Activated naive CD8-positive, alpha-beta T cell treated with anti-CD3 and anti-CD28 coated beads, Interleukin-2, amount 50 U/mL, for 24 hours (primary cell): Measurements from ENCODE around the gene MLANA.

Experiments used
- ATAC-seq: fragments of 150-1000 bp; cut with Tn5 transposase; one replicate; pipeline ENCODE4 v1.10.0; 2021
- DNase-seq: peaks from one replicate; pipeline ENCODE4 v3.0.0; 2021
- H3K27ac Mint-ChIP-seq: one replicate; pipeline ENCODE4 v1.8.0; 2021; ENCODE audit warnings: mild to moderate bottlenecking, mixed read lengths
- H3K27me3 Mint-ChIP-seq: one replicate; pipeline ENCODE4 v1.8.0; 2021; ENCODE audit warnings: mixed read lengths
- H3K36me3 Mint-ChIP-seq: one replicate; pipeline ENCODE4 v1.8.0; 2021; ENCODE audit warnings: low read depth, mixed read lengths
- H3K4me1 Mint-ChIP-seq: one replicate; pipeline ENCODE4 v1.8.0; 2021; ENCODE audit warnings: mixed read lengths
- H3K4me3 Mint-ChIP-seq: one replicate; pipeline ENCODE4 v1.8.0; 2021; ENCODE audit warnings: mild to moderate bottlenecking, moderate library complexity, mixed read lengths
- H3K9me3 Mint-ChIP-seq: one replicate; pipeline ENCODE4 v1.8.0; 2021; ENCODE audit warnings: mixed read lengths

Gene MLANA

DNA sequence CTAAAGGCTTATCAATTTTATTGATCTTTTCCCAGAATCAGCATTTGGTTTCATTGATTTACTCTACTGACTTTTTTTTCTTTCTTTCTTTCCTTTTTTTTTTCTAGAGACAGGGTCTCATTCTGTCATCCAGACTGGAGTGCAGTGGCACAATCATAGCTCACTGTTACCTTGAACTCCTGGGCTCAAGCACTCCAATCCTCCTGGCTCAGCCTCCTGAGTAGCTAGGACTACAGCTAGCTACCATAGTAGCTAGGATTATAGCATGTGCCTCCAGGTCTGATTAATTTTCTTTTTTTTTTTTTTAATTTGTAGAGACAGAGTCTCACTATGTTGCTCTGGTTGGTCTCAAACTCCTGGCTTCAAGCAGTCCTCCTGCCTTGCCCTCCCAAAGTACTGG lies 11.7 kb downstream of the MLANA start:
- Mint-ChIP-seq H3K27ac (no peak overlapping the region), H3K4me3 (no peak overlapping the region), H3K4me1 (peaks cover 5% of the 10 kb centered on the region), H3K27me3 (no peaks in the 10 kb centered on the region), H3K36me3 (no peaks in the 10 kb centered on the region), H3K9me3 (no peaks in the 10 kb centered on the region)
- ATAC-seq (no peak), DNase-seq (no peak)

DNA sequence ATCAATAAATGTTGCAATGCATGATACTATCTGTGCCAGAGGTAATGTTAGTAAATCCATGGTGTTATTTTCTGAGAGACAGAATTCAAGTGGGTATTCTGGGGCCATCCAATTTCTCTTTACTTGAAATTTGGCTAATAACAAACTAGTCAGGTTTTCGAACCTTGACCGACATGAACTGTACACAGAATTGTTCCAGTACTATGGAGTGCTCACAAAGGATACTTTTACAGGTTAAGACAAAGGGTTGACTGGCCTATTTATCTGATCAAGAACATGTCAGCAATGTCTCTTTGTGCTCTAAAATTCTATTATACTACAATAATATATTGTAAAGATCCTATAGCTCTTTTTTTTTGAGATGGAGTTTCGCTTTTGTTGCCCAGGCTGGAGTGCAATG lies 18.2 kb downstream of the MLANA start:
- H3K36me3 Mint-ChIP-seq, result no peaks in the 10 kb centered on the region
- no peaks in the 10 kb centered on the region for H3K27me3 Mint-ChIP-seq
- no peak overlapping the region for H3K27ac Mint-ChIP-seq
- H3K4me1 Mint-ChIP-seq, result peaks cover 18% of the 10 kb centered on the region
- H3K4me3 Mint-ChIP-seq, result no peak overlapping the region
- no peak for ATAC-seq
- no peaks in the 10 kb centered on the region for H3K9me3 Mint-ChIP-seq
- DNase-seq, result no peak

DNA sequence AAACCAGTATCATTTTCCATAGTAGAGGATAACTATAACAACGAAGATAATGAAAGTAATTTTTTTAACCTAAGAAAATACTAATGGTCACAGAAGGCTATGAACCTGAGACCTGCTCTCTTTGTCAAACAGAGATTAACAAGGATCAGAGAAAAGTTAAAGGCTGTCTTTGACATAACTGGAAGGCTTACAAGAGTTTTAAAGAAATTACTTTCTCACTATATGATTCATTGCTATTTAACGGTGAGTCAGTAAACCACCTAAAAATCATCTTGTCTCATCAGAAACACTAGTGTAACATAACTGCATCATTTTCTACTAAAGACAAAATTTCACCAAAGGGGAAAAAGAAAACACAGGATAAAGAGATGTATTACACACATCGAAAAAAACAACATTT lies 19.3 kb downstream of the MLANA start:
- Mint-ChIP-seq H3K36me3 (no peaks in the 10 kb centered on the region), H3K9me3 (no peaks in the 10 kb centered on the region), H3K27me3 (no peaks in the 10 kb centered on the region), H3K4me3 (no peak overlapping the region), H3K27ac (peak overlapping the region; percentile 81), H3K4me1 (peaks cover 18% of the 10 kb centered on the region)
- DNase-seq (no peak), ATAC-seq (peak; percentile 83)

DNA sequence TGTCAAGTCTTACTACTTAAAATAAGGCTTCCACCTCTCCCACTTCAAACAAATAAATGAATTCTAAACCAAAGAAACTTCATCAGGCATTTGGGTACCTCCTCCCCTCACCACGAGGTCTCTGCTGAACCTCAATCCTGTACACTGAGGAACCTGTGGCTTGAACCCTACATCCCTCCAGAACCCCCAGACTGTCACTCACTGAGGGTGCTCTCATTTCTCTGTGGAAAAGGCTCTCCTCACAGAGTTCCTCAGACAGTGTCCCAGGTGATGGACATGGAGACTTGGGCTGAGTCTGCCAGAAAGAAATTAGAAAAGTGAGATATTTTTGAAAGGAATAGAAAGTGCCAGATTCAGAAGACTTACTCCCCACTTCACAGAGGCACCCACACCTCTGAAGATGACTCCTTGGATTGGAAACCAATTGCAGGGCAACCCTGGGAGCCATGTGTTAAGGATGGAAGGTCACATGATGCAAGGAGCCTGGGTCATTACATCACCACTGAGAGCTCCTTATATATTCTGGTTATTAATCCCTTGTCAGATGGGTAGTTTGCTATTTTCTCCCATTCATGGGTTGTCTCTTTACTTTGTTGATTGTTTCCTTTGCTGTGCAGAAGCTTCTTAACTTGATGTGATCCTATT lies 19.8 kb downstream of the MLANA start:
- H3K27me3 Mint-ChIP-seq, result no peaks in the 10 kb centered on the region
- peaks cover 18% of the 10 kb centered on the region for H3K4me1 Mint-ChIP-seq
- H3K27ac Mint-ChIP-seq, result peak overlapping the region; percentile 81
- ATAC-seq (peak; percentile 64), DNase-seq (no peak)
- H3K9me3 Mint-ChIP-seq, result no peaks in the 10 kb centered on the region
- H3K4me3 Mint-ChIP-seq, result peak overlapping the region; percentile 46
- no peaks in the 10 kb centered on the region for H3K36me3 Mint-ChIP-seq

DNA sequence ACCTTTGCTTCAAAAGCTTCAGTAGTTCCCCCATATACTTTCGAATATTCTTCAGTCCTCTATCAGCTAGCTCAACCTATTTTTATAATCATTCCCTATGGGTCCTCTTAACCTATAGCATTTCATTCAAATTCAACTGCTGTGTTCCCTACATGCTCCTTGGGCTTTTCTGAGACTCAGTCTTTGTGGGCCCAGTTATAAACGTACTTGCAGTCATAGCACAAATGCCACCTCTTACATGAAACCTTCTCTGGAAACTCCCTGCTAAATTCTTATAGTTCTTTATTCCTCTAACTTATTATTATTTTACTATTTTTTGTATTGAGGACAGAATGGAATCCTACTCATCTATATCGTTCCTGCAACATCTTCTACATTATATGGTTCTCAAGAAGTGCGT lies 24.7 kb downstream of the MLANA start:
- H3K4me3 Mint-ChIP-seq, result no peak overlapping the region
- DNase-seq (no peak), ATAC-seq (no peak)
- no peaks in the 10 kb centered on the region for H3K27me3 Mint-ChIP-seq
- no peak overlapping the region for H3K27ac Mint-ChIP-seq
- H3K36me3 Mint-ChIP-seq, result peaks cover 6% of the 10 kb centered on the region
- H3K4me1 Mint-ChIP-seq, result peaks cover 12% of the 10 kb centered on the region
- no peaks in the 10 kb centered on the region for H3K9me3 Mint-ChIP-seq

DNA sequence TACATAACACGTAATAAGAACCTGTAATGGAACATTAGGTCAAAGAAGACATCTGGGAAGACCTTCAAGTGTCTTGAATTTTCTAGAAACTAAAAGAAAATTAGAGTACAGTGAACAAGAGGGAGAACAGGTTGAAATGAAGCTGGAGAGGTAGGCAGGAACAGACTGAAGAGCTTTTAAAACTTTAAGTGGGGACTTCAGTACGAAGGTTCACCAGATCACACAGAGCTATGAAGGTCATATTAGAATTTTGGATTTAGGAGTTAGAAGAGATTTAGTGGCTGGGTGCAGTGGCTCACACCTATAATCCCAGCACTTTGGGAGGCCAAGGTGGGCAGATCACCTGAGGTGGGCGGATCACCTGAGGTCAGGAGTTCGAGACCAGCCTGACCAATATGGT lies 26.6 kb downstream of the MLANA start:
- Mint-ChIP-seq H3K36me3 (peaks cover 18% of the 10 kb centered on the region), H3K27me3 (no peaks in the 10 kb centered on the region), H3K9me3 (no peaks in the 10 kb centered on the region), H3K4me3 (no peak overlapping the region), H3K4me1 (peaks cover 6% of the 10 kb centered on the region), H3K27ac (no peak overlapping the region)
- DNase-seq (no peak), ATAC-seq (no peak)

DNA sequence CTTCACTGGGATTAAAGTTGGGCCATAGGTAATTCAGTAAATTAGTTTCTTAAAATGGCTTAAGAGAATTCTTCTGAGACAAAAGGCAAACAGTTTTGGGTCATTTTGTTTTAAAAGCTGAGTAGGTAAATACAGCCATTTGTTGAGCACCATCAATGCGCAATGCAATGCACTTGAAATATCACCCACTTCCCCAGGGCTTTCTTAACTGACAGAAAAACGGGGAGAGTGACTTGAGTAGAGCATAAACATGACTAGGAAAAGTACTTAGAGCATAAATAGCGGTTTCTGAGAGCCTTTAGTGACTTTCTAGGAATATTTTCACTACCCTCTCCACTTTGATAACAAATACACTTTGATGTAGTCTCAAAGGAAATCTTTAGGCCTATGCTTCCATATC lies 27.2 kb downstream of the MLANA start:
- H3K27me3 Mint-ChIP-seq, result no peaks in the 10 kb centered on the region
- no peaks in the 10 kb centered on the region for H3K9me3 Mint-ChIP-seq
- no peak for ATAC-seq

DNA sequence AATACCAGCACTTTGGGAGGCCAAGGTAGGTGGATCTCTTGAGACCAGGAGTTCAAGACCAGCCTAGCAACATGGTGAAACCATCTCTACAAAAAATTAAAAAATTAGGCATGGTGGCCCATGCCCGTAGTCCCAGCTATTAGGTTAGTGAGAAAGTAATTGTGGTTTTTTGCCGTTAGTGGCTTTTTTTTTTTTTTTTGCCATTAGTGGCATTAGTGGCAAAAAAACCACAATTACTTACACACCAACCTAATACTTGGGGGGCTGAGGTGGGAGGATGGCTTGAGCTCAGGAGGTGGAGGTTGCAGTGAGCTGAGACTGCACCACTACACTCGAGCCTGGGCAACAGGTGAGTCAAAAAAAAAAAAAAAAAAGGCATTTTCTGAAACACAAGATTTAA lies 27.8 kb downstream of the MLANA start:
- Mint-ChIP-seq H3K27ac (no peak overlapping the region), H3K4me3 (no peak overlapping the region), H3K9me3 (no peaks in the 10 kb centered on the region), H3K4me1 (peaks cover 6% of the 10 kb centered on the region), H3K27me3 (no peaks in the 10 kb centered on the region), H3K36me3 (peaks cover 23% of the 10 kb centered on the region)
- ATAC-seq, result no peak
- no peak for DNase-seq

More for the DNA sequence above, 27.2 kb downstream of the MLANA start:
- DNase-seq, result no peak
- Mint-ChIP-seq H3K4me1 (peaks cover 6% of the 10 kb centered on the region), H3K36me3 (peaks cover 23% of the 10 kb centered on the region), H3K4me3 (no peak overlapping the region), H3K27ac (no peak overlapping the region)

DNA sequence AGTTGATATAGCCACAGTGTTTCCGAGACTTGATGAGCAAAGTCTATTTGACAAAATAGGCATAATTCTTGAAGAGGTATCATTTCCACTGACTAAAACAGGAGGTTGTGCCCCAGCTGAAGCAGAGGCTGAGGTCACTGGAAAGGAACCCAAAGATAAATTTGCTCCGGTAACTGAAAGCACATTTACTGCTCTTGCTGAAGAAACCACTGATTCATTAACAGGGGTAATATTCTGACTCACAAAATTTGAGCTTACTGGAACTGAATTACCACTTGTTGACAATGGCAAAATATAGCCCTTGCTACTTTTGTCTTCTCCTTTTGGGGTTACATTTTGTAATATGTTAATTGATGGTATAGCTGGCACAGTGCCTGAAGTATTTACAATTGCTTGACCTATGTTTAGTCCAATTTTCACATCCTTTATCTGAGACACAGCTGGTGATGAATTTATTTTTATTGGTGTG lies 30.2 kb downstream of the MLANA start:
- DNase-seq, result no peak
- H3K27ac Mint-ChIP-seq, result no peak overlapping the region
- peaks cover 6% of the 10 kb centered on the region for H3K4me1 Mint-ChIP-seq
- H3K9me3 Mint-ChIP-seq, result no peaks in the 10 kb centered on the region
- H3K27me3 Mint-ChIP-seq, result no peaks in the 10 kb centered on the region
- ATAC-seq, result peak; percentile 49
- no peak overlapping the region for H3K4me3 Mint-ChIP-seq
- H3K36me3 Mint-ChIP-seq, result peaks cover 23% of the 10 kb centered on the region

DNA sequence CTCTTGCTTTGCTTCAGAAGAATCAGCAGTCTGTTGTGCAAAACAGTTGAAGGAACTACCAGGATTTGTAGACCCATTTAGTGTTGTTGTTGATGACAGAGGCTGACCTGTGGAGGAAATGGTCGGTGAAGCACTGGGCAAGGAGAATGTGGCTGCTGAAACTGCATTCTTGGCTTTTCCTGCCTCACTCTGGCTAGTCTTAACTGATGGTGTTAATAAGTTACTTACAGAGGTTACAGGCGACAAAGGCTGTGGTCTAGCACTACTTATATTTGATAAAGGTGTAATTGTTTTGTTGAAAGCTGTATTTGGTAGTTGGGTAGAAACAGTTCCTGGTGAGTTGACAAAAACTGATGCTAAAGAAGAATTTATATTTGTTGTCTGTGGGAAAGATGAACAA lies 31.5 kb downstream of the MLANA start:
- ATAC-seq (no peak), DNase-seq (no peak)
- Mint-ChIP-seq H3K27ac (no peak overlapping the region), H3K36me3 (peaks cover 23% of the 10 kb centered on the region), H3K4me3 (no peak overlapping the region), H3K9me3 (no peaks in the 10 kb centered on the region), H3K27me3 (no peaks in the 10 kb centered on the region), H3K4me1 (peaks cover 6% of the 10 kb centered on the region)

DNA sequence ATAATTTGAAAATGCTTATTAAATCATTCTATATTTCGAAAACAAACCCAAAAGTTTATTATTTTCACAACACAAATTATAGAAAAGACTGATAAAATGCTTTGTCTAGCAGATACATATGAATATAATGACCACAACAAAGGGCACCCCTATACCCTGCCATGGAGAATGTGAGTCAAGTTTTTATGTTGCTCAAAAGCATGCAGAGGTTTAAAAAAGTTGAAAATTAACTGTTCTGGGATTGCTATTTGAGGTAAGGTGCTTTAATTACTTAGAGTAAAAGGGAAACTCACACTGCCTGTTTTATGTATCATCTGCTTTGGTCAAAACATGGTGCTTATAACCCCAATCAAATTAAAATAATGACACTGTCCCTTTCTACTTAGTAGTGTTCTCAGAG lies 41.0 kb downstream of the MLANA start:
- Mint-ChIP-seq H3K27ac (no peak overlapping the region), H3K9me3 (no peaks in the 10 kb centered on the region), H3K36me3 (peaks cover 6% of the 10 kb centered on the region), H3K4me3 (no peak overlapping the region), H3K27me3 (no peaks in the 10 kb centered on the region), H3K4me1 (no peaks in the 10 kb centered on the region)
- DNase-seq, result no peak
- no peak for ATAC-seq

DNA sequence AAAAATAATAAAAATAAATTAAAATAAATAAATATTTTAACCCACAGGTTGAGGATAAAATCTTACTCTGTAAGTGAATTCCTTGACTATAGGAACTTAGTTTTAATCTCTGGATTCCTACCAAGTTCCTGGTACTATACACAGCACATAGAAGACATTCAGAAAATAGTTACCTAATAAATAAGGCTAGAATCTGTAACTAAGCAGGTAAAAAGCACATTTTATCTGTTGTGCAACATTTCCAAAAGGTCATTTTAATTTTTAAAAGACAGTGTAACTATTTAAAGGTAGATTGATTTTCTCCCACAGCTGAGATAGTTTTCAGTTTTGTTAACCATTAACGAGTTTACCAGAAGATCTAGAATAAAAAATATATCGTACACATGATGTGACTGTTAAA lies 47.8 kb downstream of the MLANA start:
- no peaks in the 10 kb centered on the region for H3K9me3 Mint-ChIP-seq

DNA sequence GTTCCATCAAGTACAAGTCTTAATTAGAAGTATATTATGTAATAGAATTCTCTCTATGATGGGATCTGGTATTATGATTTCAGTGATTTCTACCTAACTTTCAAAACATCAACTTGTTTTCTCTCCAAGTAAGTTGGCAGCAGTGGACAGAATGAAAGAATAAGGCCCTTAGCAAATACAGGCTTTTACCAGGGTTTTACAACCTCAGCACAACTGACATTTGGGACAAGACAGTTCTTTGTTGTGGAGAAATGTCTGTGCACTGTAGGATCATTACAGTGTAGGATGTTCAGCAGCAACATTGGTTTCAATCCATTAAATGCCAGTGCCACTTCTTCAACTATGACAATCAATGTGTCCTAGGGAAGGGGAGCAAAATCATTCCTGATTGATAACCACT lies 48.8 kb downstream of the MLANA start:
- H3K36me3 Mint-ChIP-seq, result peaks cover 2% of the 10 kb centered on the region
- no peak for ATAC-seq
- no peaks in the 10 kb centered on the region for H3K9me3 Mint-ChIP-seq
- H3K27me3 Mint-ChIP-seq, result no peaks in the 10 kb centered on the region
- H3K4me1 Mint-ChIP-seq, result no peaks in the 10 kb centered on the region
- H3K4me3 Mint-ChIP-seq, result no peak overlapping the region
- H3K27ac Mint-ChIP-seq, result no peak overlapping the region
- no peak for DNase-seq

More for the DNA sequence above, 47.8 kb downstream of the MLANA start:
- DNase-seq (no peak), ATAC-seq (no peak)
- Mint-ChIP-seq H3K4me3 (no peak overlapping the region), H3K27me3 (no peaks in the 10 kb centered on the region), H3K4me1 (no peaks in the 10 kb centered on the region), H3K27ac (no peak overlapping the region), H3K36me3 (peaks cover 4% of the 10 kb centered on the region)

DNA sequence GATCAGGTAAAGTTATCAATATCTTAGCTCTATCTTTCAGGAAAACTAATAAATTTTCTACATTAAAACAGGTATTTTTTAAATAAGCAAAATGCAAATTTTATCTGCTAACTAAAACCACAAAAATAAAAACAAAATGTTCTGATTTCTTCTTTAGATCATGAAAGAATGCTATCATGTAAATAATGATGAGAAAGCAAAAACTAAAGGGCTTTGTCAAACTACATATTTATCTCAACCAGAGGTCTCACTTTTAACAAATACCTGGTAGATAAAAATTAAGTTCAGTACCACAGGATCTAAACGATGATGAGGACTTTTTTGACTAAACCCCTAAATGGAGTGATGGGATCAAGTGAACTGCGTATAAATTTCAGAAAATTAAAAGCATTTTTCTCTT lies 50.5 kb downstream of the MLANA start:
- Mint-ChIP-seq H3K36me3 (peaks cover 2% of the 10 kb centered on the region), H3K9me3 (no peaks in the 10 kb centered on the region), H3K4me3 (no peak overlapping the region), H3K27me3 (no peaks in the 10 kb centered on the region), H3K27ac (no peak overlapping the region), H3K4me1 (no peaks in the 10 kb centered on the region)
- ATAC-seq (no peak), DNase-seq (no peak)

DNA sequence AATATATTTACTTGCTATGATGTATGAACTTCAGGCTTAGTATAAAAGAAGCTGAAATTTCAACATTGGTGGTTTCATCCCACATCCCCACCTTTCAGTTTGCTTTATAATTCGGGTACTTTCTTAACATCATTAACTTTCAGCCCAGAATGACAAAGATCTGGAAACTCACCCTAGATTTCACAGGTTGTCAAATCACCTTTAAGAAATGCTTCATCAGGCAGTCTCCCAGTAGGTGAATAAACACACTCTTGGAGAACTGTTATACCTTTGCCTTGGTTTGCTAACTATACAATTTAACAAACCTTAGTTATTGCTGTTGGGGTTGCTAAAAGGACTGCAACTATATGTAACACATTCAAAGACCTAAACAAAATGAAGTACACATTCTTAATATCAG lies 54.4 kb downstream of the MLANA start:
- Mint-ChIP-seq H3K27me3 (no peaks in the 10 kb centered on the region), H3K27ac (no peak overlapping the region), H3K4me1 (peaks cover 21% of the 10 kb centered on the region), H3K36me3 (no peaks in the 10 kb centered on the region), H3K4me3 (no peak overlapping the region), H3K9me3 (no peaks in the 10 kb centered on the region)
- ATAC-seq, result no peak
- DNase-seq, result no peak

DNA sequence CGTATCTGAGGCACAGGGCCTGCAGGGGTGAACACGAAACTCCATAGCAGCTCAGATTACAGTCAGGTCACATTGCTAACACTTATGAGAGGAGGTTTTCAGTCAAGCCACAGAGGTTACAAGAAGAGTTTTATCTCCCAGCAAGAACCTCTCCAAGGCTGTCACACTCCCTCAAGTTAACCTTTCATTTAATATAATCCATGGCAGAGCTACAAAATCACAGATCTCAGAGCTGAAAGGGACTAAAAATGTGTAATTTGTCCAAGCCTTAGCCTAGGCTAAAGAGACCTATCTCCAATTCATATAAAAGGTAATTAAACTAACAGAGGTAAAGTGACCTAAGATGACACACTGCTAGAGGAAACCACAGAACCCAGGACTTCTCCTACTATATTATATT lies 57.2 kb downstream of the MLANA start:
- DNase-seq, result no peak
- H3K9me3 Mint-ChIP-seq, result no peaks in the 10 kb centered on the region
- no peaks in the 10 kb centered on the region for H3K27me3 Mint-ChIP-seq
- H3K4me1 Mint-ChIP-seq, result peaks cover 25% of the 10 kb centered on the region
- no peak for ATAC-seq
- H3K4me3 Mint-ChIP-seq, result no peak overlapping the region
- H3K36me3 Mint-ChIP-seq, result no peaks in the 10 kb centered on the region
- no peak overlapping the region for H3K27ac Mint-ChIP-seq
